ENCODE measurements around the gene ART4. TPM values are rescaled to one million over a fixed set of nuclear protein-coding genes. Genes with fewer than 3 reads are reported as not detected.

ART4 gene
- total RNA-seq, 1 experiment from 2014 or later = not detected

DNA sequence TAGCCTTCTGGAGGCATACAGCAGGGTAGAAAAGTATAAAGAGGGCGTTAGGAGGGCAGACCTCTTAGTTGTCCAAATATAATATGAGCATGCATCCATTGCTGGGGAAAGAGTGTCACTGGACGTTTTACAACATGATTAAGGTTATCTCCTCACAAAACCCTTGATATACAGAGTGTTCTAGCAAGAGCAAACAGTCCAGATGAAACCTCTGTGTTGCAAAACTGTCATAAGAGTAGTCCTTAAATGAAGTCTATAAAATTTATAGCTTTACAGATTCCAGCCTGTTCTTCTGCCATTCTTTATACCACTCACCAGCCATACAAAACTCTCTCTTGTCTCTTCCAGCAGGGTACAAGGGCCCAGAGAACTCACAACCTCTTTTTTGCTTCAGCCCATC, 61.8 kb downstream of the ART4 start:
- no peak for ATAC-seq
- Histone ChIP-seq H3K4me1 (ENCODE audit: control insufficient read depth, insufficient read depth, low read length) (peaks cover 4% of the 10 kb centered on the region; the same call in 1 of the 2 replicates), H3K36me3 (ENCODE audit: control insufficient read depth, insufficient read depth, low read length) (peaks cover 5% of the 10 kb centered on the region), H3K9me3 (ENCODE audit: control insufficient read depth, insufficient read depth, low read depth, low read length) (no peaks in the 10 kb centered on the region), H3K27me3 (ENCODE audit: control insufficient read depth, insufficient read depth, low read length) (no peaks in the 10 kb centered on the region), H3K4me3 (ENCODE audit: low read depth in 2 of 2, low read length in 2 of 2) (no peak overlapping the region), H3K27ac (ENCODE audit: low read length) (no peak overlapping the region)
- POLR2A ChIA-PET = no interaction called here
- intact Hi-C loops (cut with micrococcal nuclease; ENCODE audit: unreplicated experiment) (no loop called here), in situ Hi-C loops (cut with HindIII; ENCODE audit: low pct_unique_long_range_greater_than_20kb, low sequenced_read_pairs) (no loop called here)
- DNase-seq (ENCODE audit: low read depth, low spot score) = no peak
- CTCF ChIA-PET = no interaction called here
- TF ChIP-seq SIN3A (IDR thresholded peaks at IDR 0.05; ENCODE audit: borderline replicate concordance, insufficient read depth, low read depth, low read length) = no peak
- no TSS peak for BruUV-seq (replicated peaks)

DNA sequence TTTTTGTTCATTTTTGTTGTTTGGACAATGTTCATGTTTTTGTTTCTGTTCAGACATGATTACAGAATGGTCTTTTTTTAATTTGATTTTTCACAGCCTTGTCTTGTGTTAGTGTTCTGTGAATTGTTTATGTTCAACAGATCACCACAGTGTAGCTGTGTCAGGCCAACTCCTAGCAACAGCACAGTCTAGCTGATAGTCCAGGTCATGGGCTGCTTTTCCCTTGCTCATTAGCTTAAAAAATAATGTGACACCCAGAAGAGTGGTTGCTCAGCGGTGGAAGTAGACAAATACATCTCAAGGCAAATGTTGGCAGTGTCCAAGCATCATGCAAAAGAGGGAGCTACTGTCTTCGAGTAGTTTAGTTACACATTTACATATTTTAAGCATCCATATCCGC, 62.5 kb downstream of the ART4 start:
- Histone ChIP-seq H3K9me3 (ENCODE audit: control insufficient read depth, insufficient read depth, low read depth, low read length) (no peaks in the 10 kb centered on the region), H3K27ac (ENCODE audit: low read length) (no peak overlapping the region), H3K27me3 (ENCODE audit: control insufficient read depth, insufficient read depth, low read length) (no peaks in the 10 kb centered on the region), H3K4me3 (ENCODE audit: low read depth in 2 of 2, low read length in 2 of 2) (no peak overlapping the region), H3K36me3 (ENCODE audit: control insufficient read depth, insufficient read depth, low read length) (no peaks in the 10 kb centered on the region; the same call in 1 of the 2 replicates), H3K4me1 (ENCODE audit: control insufficient read depth, insufficient read depth, low read length) (peaks cover 11% of the 10 kb centered on the region)
- TF ChIP-seq POLR2AphosphoS5 (IDR thresholded peaks at IDR 0.05; ENCODE audit: low read depth, low read length) = no peak
- no peak for TF ChIP-seq TCF7L2 (IDR thresholded peaks at IDR 0.05; ENCODE audit: low read depth, low read length)
- TF ChIP-seq, protein P1, sequence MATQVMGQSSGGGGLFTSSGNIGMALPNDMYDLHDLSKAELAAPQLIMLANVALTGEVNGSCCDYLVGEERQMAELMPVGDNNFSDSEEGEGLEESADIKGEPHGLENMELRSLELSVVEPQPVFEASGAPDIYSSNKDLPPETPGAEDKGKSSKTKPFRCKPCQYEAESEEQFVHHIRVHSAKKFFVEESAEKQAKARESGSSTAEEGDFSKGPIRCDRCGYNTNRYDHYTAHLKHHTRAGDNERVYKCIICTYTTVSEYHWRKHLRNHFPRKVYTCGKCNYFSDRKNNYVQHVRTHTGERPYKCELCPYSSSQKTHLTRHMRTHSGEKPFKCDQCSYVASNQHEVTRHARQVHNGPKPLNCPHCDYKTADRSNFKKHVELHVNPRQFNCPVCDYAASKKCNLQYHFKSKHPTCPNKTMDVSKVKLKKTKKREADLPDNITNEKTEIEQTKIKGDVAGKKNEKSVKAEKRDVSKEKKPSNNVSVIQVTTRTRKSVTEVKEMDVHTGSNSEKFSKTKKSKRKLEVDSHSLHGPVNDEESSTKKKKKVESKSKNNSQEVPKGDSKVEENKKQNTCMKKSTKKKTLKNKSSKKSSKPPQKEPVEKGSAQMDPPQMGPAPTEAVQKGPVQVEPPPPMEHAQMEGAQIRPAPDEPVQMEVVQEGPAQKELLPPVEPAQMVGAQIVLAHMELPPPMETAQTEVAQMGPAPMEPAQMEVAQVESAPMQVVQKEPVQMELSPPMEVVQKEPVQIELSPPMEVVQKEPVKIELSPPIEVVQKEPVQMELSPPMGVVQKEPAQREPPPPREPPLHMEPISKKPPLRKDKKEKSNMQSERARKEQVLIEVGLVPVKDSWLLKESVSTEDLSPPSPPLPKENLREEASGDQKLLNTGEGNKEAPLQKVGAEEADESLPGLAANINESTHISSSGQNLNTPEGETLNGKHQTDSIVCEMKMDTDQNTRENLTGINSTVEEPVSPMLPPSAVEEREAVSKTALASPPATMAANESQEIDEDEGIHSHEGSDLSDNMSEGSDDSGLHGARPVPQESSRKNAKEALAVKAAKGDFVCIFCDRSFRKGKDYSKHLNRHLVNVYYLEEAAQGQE (IDR thresholded peaks at IDR 0.05; ENCODE audit: insufficient read depth in 1 of 2, low read depth in 2 of 2, low read length in 1 of 2) = no peak
- TF ChIP-seq, protein P2, sequence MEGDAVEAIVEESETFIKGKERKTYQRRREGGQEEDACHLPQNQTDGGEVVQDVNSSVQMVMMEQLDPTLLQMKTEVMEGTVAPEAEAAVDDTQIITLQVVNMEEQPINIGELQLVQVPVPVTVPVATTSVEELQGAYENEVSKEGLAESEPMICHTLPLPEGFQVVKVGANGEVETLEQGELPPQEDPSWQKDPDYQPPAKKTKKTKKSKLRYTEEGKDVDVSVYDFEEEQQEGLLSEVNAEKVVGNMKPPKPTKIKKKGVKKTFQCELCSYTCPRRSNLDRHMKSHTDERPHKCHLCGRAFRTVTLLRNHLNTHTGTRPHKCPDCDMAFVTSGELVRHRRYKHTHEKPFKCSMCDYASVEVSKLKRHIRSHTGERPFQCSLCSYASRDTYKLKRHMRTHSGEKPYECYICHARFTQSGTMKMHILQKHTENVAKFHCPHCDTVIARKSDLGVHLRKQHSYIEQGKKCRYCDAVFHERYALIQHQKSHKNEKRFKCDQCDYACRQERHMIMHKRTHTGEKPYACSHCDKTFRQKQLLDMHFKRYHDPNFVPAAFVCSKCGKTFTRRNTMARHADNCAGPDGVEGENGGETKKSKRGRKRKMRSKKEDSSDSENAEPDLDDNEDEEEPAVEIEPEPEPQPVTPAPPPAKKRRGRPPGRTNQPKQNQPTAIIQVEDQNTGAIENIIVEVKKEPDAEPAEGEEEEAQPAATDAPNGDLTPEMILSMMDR (IDR thresholded peaks at IDR 0.05) = no peak
- no peak for TF ChIP-seq SIN3A (IDR thresholded peaks at IDR 0.05; ENCODE audit: borderline replicate concordance, insufficient read depth, low read depth, low read length)
- no peak for DNase-seq (ENCODE audit: low read depth, low spot score)
- POLR2A ChIA-PET = no interaction called here
- in situ Hi-C loops (cut with HindIII; ENCODE audit: low pct_unique_long_range_greater_than_20kb, low sequenced_read_pairs) (no loop called here), intact Hi-C loops (cut with micrococcal nuclease; ENCODE audit: unreplicated experiment) (no loop called here)
- BruUV-seq (replicated peaks) = no TSS peak
- CTCF ChIA-PET = no interaction called here
- no peak for ATAC-seq

DNA sequence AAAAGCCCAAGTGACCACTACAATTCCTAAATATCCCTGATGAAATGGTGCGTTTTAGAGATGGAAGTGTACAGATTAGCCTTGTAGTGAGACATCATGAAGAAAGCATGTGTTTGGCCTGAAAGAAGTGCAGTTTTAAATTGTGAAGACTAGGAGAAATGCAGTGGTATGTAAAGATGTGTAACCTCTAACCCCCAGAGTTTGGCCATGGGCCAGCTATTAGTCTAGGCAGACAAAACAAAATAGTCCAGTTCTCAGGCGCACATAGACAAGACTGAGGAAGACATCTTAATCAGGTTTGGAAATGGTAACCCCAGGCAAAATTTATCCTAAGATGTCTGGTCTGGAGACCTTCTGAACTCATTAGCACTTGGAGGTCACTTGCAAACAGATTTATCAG, 63.5 kb downstream of the ART4 start:
- no peak for ATAC-seq
- BruUV-seq (replicated peaks) = no TSS peak
- in situ Hi-C loops (cut with HindIII; ENCODE audit: low pct_unique_long_range_greater_than_20kb, low sequenced_read_pairs) (no loop called here), intact Hi-C loops (cut with micrococcal nuclease; ENCODE audit: unreplicated experiment) (no loop called here)
- no peak overlapping the region for H3K4me3 ChIP-seq (ENCODE audit: low read depth in 2 of 2, low read length in 2 of 2)
- ChIA-PET POLR2A (no interaction called here), CTCF (no interaction called here)
- no peaks in the 10 kb centered on the region; the same call in 1 of the 2 replicates for H3K36me3 ChIP-seq (ENCODE audit: control insufficient read depth, insufficient read depth, low read length)
- no peaks in the 10 kb centered on the region for H3K27me3 ChIP-seq (ENCODE audit: control insufficient read depth, insufficient read depth, low read length)
- no peak for TF ChIP-seq TCF7L2 (IDR thresholded peaks at IDR 0.05; ENCODE audit: low read depth, low read length)
- TF ChIP-seq, protein P1 (IDR thresholded peaks at IDR 0.05; ENCODE audit: insufficient read depth in 1 of 2, low read depth in 2 of 2, low read length in 1 of 2) = no peak
- no peak for TF ChIP-seq POLR2AphosphoS5 (IDR thresholded peaks at IDR 0.05; ENCODE audit: low read depth, low read length)
- TF ChIP-seq, protein P2 (IDR thresholded peaks at IDR 0.05) = no peak
- TF ChIP-seq SIN3A (IDR thresholded peaks at IDR 0.05; ENCODE audit: borderline replicate concordance, insufficient read depth, low read depth, low read length) = no peak
- no peak for DNase-seq (ENCODE audit: low read depth, low spot score)
- H3K4me1 ChIP-seq (ENCODE audit: control insufficient read depth, insufficient read depth, low read length) = peaks cover 12% of the 10 kb centered on the region
- H3K9me3 ChIP-seq (ENCODE audit: control insufficient read depth, insufficient read depth, low read depth, low read length) = no peaks in the 10 kb centered on the region
- no peak overlapping the region for H3K27ac ChIP-seq (ENCODE audit: low read length)

Measured in Panc1 (cell line).